NCI-H1105 treated with DMSO at 0.1 percent for 48 hours (cell line): Measurements from ENCODE around the gene MARVELD3.
"Not testable (repeated sequence)": the region's sequence is repeated elsewhere in the genome, so short reads cannot be mapped to it uniquely, and the experiment has no call there.

ENCODE experiments used
- DNase-seq: peaks from one replicate; lab custom pipeline; 2025; lab: John Stamatoyannopoulos, UW

The MARVELD3 gene

GRCh38 chr16:71626018-71626857, at the start of gene MARVELD3:
Gene MARVELD3, plus strand, starts transcription at chr16:71626184. Its CDS starts 46 bp downstream, at chr16:71626230.
- peak; percentile 70 for DNase-seq

- no peak for DNase-seq
Observed at GRCh38 chr16:71576971-71577370, 49.0 kb upstream of the MARVELD3 start, which contains the start of gene TAT. Gene TAT, minus strand, starts transcription at chr16:71577092. Its CDS starts 677 bp downstream, at chr16:71576415.

- not testable (repeated sequence) for DNase-seq
Observed at GRCh38 chr16:71582553-71582848, 43.5 kb upstream of the MARVELD3 start.

- DNase-seq: no peak
Observed at GRCh38 chr16:71584543-71585317, 41.3 kb upstream of the MARVELD3 start.

GRCh38 chr16:71585318-71585703, 40.7 kb upstream of the MARVELD3 start:
- DNase-seq: no peak

- not testable (repeated sequence) for DNase-seq
Observed at GRCh38 chr16:71589334-71589733, 36.6 kb upstream of the MARVELD3 start.

GRCh38 chr16:71590071-71590470, 35.9 kb upstream of the MARVELD3 start:
- DNase-seq: not testable (repeated sequence)

GRCh38 chr16:71590584-71590983, 35.4 kb upstream of the MARVELD3 start:
- no peak for DNase-seq

GRCh38 chr16:71591917-71592316, 34.1 kb upstream of the MARVELD3 start:
- no peak for DNase-seq

- DNase-seq: no peak
Observed at GRCh38 chr16:71593048-71593999, 32.7 kb upstream of the MARVELD3 start.

- no peak for DNase-seq
Observed at GRCh38 chr16:71594000-71594646, 31.9 kb upstream of the MARVELD3 start.

- DNase-seq: not testable (repeated sequence)
Observed at GRCh38 chr16:71595340-71595826, 30.6 kb upstream of the MARVELD3 start.

GRCh38 chr16:71598426-71598825, 27.6 kb upstream of the MARVELD3 start:
- DNase-seq: not testable (repeated sequence)

- no peak for DNase-seq
Observed at GRCh38 chr16:71600822-71601221, 25.2 kb upstream of the MARVELD3 start.

- DNase-seq: no peak
Observed at GRCh38 chr16:71609066-71609465, 16.9 kb upstream of the MARVELD3 start.

GRCh38 chr16:71610447-71610846, 15.5 kb upstream of the MARVELD3 start:
- no peak for DNase-seq

- peak; percentile 63 for DNase-seq
Observed at GRCh38 chr16:71610936-71611871, 14.8 kb upstream of the MARVELD3 start.

GRCh38 chr16:71614956-71615355, 11.0 kb upstream of the MARVELD3 start:
- not testable (repeated sequence) for DNase-seq

- DNase-seq: no peak
Observed at GRCh38 chr16:71618429-71618828, 7.6 kb upstream of the MARVELD3 start.

GRCh38 chr16:71622088-71622487, 3.9 kb upstream of the MARVELD3 start:
- no peak for DNase-seq
